IPS-NIHi7 (cell line): ENCODE data around the gene CAMK1D.
"Not testable (repeated sequence)": the region's sequence is repeated elsewhere in the genome, so short reads cannot be mapped to it uniquely, and the experiment has no call there.

Source experiments
- DNase-seq: peaks from one replicate; pipeline ENCODE4 v3.0.0; 2012; ENCODE audit warnings: mixed read lengths; ENCODE audit errors: extremely low spot score

The CAMK1D gene

GRCh38 chr10:12430406-12430982 lies 81.1 kb downstream of the CAMK1D start:
- DNase-seq: no peak

DNA sequence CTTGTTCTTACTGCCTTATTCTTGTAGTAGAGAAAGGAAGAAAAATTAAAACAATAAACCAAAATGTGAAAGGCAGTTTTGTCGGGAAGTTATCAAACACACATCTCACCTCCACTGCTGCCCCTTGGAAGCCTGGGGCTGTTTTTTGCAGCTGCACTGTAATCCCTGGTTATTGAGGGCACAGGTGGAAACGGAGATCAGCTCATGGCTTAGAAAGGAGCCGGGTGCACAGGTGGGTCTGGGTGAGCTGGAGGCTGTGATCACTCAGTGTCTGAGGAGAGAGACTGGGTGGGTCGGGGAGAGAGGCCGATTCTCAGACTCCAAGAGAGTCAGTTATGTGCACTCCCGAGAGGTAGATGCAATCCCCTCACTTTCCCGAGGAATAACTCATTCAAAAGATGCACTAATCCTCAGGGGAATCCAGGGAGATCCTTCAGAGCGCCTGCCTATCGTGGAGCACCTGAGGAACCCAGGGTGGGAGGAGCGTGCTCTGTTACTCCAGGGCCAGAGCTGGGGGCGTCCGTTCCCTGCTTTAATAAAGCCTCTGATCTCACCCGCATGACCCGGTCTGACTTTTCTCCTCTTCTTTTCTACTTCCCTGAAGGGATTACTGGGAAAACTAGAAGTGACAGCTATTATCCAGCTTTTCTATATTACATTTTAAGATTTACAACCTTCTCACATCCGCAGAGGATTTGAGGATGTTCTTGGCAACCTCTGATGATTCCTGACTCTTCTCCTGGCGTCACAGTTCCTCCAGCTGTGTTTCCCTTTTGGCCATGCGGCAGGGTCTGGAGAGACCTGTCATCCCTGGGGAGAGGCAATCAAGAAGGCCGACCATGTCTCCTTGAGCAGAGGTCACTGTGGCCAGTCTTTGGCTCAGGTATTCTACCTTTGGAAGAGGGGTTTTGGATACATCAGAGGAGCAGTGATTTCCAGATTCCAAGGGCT lies 82.1 kb downstream of the CAMK1D start:
- no peak for DNase-seq

GRCh38 chr10:12432402-12433189 lies 83.2 kb downstream of the CAMK1D start:
- DNase-seq: no peak

DNA sequence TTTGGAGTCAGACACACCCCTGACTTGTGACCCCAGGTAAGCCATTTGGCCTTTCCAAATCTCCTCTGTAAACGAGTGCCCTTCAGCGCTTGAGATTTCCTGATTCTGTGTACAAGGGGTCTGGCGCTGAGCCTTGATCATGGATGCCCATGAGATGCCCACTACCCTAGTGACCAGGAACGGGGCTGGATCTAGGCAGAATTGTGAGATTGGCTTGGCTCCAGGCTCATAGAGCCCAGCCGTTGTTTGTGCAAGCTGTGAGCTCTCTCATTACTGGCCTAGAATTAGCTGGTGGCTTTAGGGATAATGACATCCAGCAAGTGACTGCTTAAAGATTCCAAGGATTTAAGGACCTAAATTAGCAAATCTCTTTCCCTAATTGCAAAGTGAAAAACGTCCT lies 84.9 kb downstream of the CAMK1D start:
- no peak for DNase-seq

DNA sequence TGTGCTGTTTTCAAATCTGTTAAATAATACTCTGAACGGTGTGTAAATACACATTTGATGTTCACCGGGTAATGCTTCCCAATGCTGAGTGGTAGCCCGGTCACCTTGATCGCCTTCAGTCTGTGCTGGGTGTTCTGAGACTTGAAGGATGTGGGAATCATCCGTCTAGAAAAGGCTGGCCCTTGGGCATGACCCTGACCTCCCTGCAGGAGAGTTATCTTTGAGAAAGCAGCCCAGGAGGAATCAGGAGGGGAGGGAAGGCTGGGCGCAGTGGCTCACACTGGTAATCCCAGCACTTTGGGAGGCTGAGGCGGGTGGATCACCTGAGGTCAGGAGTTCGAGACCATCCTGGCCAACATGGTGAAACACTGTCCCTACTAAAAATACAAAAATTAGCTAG lies 85.3 kb downstream of the CAMK1D start:
- DNase-seq: not testable (repeated sequence)

- no peak for DNase-seq
Observed at GRCh38 chr10:12435348-12435747, 86.0 kb downstream of the CAMK1D start.

- DNase-seq: no peak
Observed at GRCh38 chr10:12438919-12439692, 89.8 kb downstream of the CAMK1D start.

GRCh38 chr10:12439767-12440166 lies 90.4 kb downstream of the CAMK1D start:
- DNase-seq: not testable (repeated sequence)

DNA sequence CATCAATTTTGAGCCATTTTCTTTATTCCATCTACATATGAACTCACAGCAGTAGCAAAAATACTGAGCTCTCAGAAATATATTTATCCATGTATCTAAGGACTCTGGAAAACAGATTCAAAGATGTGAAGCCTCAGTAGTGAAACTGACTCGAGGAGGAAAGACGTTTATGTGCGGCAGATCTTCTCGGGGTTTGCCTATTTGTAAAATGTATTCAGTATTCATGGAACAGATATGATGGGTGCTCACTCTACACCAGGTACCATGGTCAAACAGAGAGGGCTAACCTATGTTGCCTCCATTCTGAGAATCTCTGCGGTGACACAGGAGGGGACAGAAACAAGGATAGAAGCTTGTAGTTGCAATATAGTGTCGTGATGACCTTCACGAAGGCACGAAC lies 93.7 kb downstream of the CAMK1D start:
- DNase-seq: no peak

DNA sequence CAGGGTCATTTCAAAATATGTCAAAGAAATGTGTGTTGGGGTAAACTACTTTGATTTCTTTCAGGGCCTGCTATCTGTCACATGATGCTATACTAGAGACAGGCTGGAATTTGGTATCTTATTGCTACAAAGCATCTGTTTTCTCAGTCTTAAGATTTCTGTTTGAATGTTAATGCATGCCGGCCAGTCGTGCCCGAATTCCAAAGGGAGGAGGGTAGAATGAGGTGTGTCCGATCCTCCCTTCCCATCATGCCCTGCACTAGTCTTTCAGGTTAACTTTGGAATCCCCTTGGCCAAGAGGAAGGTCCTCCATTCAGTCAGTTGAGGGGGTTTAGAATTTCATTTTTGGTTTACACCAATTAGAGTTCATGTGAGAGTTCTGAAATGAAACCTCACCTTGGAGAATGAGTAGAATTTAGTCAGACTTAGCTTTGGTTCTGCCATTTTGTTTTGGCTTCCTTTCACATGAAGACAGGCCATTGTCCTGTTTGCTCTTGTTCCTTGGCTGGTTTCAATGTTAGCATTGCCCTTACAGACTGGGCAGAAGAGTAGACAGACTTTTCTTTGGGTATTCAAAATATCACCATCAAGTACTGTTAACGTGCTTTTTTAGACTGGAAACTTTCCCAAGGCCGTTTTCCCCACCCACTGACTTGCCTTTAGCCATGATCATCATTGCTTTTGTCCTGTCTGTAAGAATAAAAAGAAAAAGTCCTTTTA lies 95.8 kb downstream of the CAMK1D start:
- DNase-seq: no peak

GRCh38 chr10:12445701-12446334 lies 96.5 kb downstream of the CAMK1D start:
- DNase-seq: no peak

GRCh38 chr10:12448340-12448728 lies 99.0 kb downstream of the CAMK1D start:
- DNase-seq: no peak

DNA sequence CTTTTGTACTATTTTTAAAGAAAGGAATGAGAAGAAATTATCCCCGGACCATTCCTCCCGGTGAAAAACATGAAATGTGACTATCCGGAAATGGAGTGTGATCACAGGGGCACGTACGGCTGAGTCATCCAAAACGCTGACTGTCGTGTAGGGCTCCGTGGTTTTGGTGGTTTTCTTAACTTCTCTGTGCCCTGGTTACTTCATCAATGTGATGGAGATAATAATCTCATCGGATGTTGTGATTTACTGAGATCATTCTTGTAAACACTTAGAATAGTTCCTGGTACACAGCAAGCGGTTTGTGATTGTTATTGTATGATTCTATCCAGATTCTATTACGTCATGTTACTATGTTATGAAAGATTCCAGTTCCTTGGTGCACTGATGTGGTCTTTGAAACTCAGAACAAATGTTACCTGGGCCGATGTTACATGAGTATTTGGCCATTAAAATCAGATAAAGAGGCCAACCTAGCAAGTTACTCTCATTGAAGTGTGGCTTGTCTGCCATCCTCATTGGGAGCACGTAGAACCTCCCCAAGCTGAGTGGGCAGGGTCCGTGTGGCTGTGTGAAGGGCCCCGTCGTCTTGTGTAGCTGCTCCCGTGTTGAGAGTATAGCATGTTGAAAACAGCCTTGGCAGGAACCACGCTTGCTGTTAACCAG lies 99.5 kb downstream of the CAMK1D start:
- no peak for DNase-seq

GRCh38 chr10:12455318-12455717 lies 106.0 kb downstream of the CAMK1D start:
- no peak for DNase-seq

DNA sequence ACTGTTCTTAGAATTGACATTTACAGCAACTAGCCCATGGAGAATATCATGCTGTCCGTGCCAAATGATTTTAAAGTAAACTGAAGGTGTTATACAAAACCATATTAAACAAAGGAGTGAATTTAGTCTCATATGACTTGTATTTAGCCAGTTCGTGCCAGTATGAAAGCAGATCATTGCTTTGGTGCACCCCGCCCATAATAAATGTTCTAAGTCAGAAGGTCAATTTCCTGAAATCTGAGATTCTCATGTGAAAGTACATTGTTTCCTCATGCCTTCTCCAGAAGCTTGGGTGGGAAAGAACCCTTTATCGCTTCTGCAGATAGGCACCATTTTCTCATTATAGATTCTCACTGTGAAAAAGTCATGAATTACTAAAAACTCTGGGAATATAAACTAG lies 106.4 kb downstream of the CAMK1D start:
- DNase-seq: no peak

DNA sequence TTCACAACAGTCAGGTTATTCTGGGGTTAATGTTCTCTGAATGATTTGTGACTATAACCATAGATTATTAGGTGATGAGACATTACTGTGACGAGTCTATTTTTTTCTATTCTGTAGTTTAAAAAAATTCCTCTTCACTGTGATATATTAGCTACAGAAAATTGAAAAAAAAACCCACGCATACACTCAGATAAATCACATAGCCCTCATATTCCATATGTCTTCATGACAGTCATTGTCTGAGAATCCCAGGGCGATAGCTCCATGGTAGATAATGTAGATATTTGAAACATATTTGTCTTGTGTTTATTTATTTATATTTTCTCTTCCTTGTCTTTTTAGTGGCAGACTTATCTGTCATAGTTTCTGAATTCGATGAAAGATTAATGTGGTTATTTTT lies 110.0 kb downstream of the CAMK1D start:
- DNase-seq: no peak

- DNase-seq: no peak
Observed at GRCh38 chr10:12459762-12460161, 110.4 kb downstream of the CAMK1D start.

DNA sequence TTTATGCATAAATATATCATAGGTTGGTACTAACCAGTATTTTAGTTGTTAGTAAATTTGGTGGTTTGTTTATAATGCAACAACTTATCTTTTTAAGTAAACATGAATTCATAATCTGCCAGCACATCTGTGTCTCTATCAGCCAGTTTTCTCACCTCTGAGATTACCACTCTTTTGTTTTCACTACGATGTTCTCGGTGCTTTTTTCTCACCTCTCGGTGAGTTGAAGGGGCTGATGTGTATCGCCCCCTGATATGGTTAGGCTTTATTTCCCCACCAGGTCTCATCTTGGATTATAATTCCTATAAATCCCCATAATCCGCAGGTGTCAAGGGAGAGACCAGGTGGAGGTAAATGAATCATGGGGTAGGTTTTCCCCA lies 114.1 kb downstream of the CAMK1D start:
- no peak for DNase-seq

- DNase-seq: no peak
Observed at GRCh38 chr10:12465385-12466136, 116.2 kb downstream of the CAMK1D start.
